HG02571 (cell line): Measurements from ENCODE around the gene SPOCK2.
"Not testable (repeated sequence)": the region's sequence is repeated elsewhere in the genome, so short reads cannot be mapped to it uniquely, and the experiment has no call there.

Experiments
- ATAC-seq: cut with Tn5 transposase; IDR thresholded peaks from one replicate; pipeline ENCODE4 v1.9.1; 2021; ENCODE audit warnings: mild to moderate bottlenecking, moderate library complexity; ENCODE audit not compliant: unreplicated experiment

SPOCK2 gene

DNA sequence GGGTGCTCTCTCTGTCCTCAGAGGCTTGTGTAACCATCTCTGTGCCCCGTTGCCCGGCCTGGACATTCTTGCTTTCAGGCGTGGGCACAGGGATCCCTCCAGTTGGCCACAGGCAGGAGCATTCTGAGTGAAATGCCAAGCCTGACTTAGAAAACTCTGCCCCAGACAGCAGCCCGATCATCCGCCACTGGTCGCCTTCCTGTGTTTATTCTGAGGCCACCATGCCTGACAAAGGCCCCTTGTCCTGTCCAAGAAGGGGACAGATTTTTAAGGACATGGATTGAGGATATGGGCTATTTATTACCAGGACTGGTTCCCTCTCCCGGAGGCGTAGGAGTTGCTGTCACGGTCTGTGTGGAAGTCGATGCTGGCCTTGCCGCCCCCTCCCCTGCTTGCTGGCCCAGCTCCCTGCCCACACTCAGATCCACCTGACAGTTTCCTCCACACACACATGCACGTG, 54.3 kb downstream of the SPOCK2 start:
- ATAC-seq: no peak

GRCh38 chr10:72032409-72033162, 55.8 kb downstream of the SPOCK2 start:
- ATAC-seq: not testable (repeated sequence)

DNA sequence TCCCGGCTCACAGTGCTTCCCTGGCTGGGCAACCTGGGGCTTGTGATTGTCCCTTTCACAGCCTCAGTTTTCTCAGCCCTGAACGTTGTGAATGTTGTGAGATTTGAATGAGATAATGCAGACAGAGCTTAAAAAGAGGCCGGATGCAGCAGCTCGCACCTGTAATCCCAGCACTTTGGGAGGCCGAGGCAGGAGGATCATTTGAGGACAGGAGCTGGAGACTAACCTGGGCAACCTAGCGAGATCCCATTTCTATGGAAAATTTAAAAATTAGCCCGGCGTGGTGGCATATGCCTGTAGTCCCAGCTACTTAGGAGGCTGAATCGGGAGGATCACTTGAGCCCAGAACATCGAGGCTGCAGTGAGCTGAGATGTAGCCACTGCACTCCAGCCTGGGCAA, 56.6 kb downstream of the SPOCK2 start:
- no peak for ATAC-seq

GRCh38 chr10:72030762-72031543, 57.4 kb downstream of the SPOCK2 start:
- ATAC-seq: no peak

GRCh38 chr10:72029414-72029813, 58.9 kb downstream of the SPOCK2 start:
- ATAC-seq: no peak

DNA sequence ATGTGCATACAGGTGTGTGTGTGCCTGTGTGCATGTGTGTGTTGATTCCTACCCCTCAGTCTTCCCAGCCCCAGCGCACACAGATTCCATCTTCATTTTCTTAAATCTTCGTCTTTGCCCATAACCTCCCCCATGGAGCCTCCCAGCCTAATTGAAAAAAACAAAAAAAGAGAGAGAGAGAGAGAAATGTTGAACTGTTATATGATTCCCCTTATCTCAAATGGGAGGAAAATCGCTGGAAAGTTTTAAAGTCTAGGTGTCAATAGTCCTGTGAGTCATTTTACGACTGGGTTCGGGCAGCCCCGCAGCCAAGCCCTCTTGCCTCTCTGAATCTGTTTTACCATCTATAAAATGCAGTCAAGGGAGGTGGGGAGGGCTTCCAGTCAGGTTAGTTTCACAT, 60.9 kb downstream of the SPOCK2 start:
- no peak for ATAC-seq

DNA sequence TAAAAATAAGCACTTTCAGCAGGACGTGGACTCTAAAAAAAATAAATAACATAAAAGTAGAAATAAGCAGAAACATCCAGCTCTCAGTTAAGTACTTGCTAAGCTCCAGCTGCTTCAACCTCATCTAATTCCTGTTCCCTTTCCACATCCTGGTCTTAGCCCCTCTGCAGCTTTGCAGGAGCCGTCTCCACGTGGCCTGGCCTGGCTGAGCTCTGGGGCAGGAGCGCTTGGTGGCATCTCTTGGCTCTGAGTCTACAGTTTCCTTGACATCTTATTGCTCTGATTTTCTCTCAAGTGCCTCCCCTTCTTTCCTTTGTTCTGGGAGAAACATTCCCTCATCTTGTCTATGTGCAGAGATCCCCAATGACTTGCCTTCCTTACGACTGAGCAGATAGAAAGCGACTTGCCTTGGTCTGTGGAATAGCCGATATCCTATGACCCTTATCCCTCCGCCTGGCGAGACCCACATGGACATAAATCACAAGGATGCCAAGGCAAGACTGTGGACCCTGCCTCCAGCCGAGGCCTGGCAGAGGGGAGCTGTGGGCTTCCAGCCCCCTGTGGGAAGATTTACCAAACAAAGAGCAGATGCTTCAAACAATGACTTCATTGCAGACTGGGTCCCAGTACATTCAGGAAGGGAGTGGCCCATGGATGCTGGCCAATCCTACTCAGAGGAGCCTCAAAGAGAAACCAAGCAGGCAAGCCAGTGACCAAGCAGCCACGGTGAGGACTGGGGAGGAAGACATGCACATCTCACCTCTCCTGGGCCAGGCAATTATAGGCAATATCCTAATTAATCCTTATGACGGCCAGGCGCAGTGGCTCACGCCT, 61.9 kb downstream of the SPOCK2 start:
- no peak for ATAC-seq

GRCh38 chr10:72025832-72026231, 62.5 kb downstream of the SPOCK2 start:
- no peak for ATAC-seq

GRCh38 chr10:72025400-72025799, 63.0 kb downstream of the SPOCK2 start:
- no peak for ATAC-seq

- no peak for ATAC-seq
Observed at GRCh38 chr10:72024596-72024995, 63.8 kb downstream of the SPOCK2 start.

GRCh38 chr10:72022228-72022627, 66.1 kb downstream of the SPOCK2 start:
- no peak for ATAC-seq

GRCh38 chr10:72020914-72021809, 67.2 kb downstream of the SPOCK2 start:
- no peak for ATAC-seq

GRCh38 chr10:72019085-72019876, 69.1 kb downstream of the SPOCK2 start:
- no peak for ATAC-seq

DNA sequence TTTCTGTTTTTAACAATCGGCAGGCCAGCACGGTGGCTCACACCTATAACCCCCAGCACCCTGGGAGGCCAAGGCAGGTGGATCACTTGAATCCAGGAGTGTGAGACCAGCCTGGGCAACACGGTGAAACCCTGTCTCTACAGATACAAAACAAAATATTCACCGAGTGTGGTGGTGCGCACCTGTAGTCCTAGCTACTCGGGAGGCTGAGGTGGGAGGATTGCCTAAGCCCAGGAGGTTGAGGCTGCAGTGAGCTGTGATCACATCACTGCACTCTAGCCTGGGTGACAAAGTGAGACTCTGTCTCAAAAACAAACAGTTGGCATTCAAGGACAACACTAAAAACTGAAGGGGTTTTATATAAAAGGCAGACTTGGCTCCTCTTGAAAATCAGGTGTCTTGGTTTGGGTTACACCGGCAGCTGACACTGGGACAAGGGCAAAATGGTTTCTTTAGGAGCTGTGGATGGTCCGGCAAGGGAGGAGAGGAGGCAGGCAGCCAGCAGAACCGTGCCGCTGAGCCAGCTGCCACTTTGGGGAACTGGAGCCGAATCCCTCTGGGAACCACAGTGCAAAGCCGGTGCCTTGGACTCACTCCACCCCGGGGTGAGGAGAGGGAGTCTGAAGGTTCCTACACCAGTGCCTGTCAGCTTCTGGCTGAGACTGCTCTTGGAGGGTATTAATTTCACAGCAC, 71.6 kb downstream of the SPOCK2 start:
- no peak for ATAC-seq

DNA sequence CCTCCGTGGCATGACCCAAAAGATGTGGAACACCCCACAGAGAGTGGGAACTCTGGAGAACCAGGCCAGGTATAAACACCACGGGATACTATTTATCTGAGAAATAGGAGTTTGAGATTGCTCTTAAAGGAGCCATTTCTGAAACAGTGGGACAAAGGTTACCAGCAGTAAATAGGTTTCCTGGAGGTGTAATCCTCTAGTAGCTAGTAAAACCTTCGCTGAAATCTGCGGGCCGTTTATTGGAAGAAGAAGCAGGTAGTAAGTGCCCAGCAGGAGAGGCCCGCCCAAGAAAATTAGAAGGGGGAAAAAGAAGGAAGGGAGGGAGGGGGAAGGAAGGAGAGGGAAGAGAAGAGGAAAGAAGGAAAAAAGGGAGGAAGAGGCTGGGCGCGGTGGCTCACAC, 72.5 kb downstream of the SPOCK2 start:
- ATAC-seq: no peak

- no peak for ATAC-seq
Observed at GRCh38 chr10:72014785-72015480, 73.4 kb downstream of the SPOCK2 start.

- ATAC-seq: no peak
Observed at GRCh38 chr10:72014197-72014596, 74.2 kb downstream of the SPOCK2 start.

DNA sequence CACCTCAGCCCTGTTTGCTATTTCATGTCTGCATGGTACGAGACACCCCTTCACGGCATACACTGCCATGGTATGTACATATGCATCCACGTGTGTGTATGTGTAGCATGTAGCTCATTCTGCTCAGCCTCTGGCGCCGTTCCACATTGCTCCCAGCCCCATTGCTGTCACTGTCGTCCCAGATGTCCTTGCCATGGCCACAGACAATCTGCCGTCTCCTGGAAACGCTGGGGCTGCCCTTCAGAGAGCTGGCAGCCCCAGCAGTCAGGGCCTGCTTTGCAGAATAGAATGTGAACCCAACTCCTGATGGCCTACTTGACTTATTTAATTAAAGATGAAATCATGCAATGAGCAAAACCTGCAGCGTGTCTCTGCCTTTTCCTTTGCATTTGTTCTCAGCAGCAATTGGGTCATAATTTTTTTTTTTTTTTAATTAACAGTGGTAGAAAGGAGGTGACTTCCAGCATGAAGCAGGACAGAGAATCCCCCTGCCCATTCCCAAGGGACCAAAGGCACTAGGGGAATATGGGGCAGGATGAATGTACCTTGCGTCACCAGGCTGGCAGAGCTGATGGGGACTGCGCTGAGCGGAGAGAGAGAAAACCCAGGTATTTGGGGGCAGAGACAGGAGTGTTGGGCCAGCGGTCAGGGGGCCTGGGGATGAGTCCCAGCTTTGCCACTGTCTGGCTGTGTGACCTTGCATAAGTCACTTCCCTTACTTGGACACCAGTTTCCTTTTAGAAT, 75.0 kb downstream of the SPOCK2 start:
- ATAC-seq: no peak
